GM11168 (cell line): ENCODE data around the gene OTULINL.

Experiments used
- in situ Hi-C: fragments of 300-500 bp; cut with MboI; formaldehyde crosslinking; loops from one replicate; pipeline ENCODE4 v1.12.0; 2022; ENCODE audit warnings: low sequenced_read_pairs; ENCODE audit not compliant: unreplicated experiment

OTULINL gene

GRCh38 chr5:14574891-14575508 is 6.6 kb upstream of the OTULINL start:
- in situ Hi-C loops, result no loop called here

DNA sequence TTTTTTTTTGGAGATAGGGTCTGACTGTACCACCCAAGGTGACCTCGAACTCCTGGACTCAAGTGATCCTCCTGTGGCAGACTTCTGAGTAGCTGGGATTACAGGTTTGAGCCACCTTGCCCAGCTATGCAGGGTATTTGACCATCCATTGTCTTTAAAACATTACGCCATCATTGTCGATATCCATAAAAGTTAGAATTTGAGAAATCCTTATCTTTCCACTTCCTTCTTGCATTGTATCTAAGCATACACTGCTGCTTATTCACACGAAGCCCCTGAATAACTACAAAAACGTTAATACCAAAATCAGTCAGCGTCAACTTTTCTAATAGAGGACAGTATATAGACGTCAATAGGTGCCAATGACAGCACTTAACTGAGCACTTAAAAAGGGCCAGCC is 5.4 kb upstream of the OTULINL start:
- in situ Hi-C loops, result no loop called here

- in situ Hi-C loops, result no loop called here
Measured at GRCh38 chr5:14577079-14577725, 4.4 kb upstream of the OTULINL start.

DNA sequence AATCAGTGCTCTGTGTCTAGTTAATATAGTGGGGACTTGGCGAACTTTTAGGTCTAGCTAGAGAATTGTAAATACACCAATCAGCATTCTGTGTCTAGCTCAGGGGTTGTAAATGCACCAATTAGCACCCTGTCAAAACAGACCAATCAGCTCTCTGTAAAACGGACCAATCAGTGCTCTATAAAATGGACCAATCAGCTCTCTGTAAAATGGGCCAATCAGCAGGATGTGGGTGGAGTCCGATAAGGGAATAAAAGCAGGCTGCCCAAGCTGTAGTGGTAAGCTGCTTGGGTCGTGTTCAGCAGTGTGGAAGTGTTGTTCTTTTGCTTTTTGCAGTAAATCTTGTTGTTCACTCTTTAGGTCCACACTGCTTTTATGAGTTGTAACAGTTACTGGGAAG is 3.6 kb upstream of the OTULINL start:
- in situ Hi-C loops, result no loop called here

- in situ Hi-C loops, result no loop called here
Measured at GRCh38 chr5:14579246-14579645, 2.3 kb upstream of the OTULINL start.

- in situ Hi-C loops, result no loop called here
Measured at GRCh38 chr5:14579731-14580397, 1.7 kb upstream of the OTULINL start.

- in situ Hi-C loops, result no loop called here
Measured at GRCh38 chr5:14580398-14581034, 1.1 kb upstream of the OTULINL start.

DNA sequence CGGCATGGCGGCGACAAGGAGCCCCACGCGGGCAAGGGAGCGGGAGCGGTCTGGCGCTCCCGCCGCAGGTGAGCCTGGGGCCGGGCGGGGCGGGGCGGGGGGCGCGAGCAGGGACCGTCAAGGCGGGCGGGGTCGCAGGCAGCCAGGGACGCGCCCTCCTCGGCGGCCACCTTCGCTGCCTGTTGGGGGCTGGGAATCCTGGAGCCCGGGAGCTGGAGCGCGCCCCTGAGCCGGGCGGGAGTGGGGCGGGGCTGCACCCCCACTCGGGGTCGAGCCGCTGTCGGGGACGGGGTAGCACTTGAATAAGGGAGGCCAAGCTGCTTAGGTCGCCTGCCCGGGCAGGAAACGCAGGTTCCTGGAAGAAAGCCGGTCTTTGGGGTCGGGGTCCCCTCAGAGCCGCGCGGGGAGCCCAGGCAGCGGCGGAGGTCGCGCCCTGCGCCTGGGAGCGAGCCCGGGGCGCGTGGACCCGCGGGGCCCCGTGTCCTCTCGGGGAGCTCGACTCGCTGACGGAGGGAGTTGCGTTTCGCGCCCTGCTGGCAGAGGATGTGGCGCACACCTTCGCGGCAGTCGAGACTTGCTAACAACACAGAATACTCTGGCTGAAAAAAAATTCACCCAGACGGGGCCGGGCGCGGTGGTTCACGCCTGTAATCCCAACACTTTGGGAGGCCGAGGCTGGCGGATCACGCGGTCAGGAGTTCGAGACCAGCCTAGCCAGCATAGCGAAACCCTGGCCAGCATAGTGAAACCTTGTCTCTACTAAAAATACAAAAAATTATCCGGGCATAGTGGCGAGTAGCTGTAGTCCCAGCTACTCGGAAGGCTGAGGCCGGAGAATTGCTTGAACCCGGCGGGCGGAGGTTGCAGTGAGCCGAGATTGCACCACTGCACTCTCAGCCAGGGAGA is 552 bp downstream of the OTULINL start:
- in situ Hi-C loops, result no loop called here

- in situ Hi-C loops, result no loop called here
Measured at GRCh38 chr5:14582797-14583137, 1.2 kb downstream of the OTULINL start.

- in situ Hi-C loops, result no loop called here
Measured at GRCh38 chr5:14584848-14585247, 3.3 kb downstream of the OTULINL start.

DNA sequence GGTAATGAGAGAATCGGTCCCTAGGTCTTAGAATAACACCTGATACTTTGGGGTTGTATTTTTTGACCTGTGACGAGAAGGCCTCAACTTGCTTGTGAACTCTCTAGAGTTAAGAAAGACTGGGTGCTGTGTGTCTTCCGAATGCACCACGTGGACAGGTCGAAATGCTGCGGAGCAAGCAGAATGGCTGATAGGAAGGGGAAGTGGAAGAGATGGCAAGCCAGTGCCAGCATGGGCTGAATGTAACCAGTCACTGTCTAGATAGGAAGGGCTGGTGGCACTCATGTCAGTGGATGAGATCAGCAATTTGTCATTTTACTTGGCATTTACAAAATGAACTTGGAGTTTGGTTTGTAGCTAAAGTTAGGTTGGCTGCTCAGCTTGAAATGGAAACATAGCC is 5.6 kb downstream of the OTULINL start:
- in situ Hi-C loops, result no loop called here

GRCh38 chr5:14588145-14588544 is 6.6 kb downstream of the OTULINL start:
- in situ Hi-C loops, result no loop called here

DNA sequence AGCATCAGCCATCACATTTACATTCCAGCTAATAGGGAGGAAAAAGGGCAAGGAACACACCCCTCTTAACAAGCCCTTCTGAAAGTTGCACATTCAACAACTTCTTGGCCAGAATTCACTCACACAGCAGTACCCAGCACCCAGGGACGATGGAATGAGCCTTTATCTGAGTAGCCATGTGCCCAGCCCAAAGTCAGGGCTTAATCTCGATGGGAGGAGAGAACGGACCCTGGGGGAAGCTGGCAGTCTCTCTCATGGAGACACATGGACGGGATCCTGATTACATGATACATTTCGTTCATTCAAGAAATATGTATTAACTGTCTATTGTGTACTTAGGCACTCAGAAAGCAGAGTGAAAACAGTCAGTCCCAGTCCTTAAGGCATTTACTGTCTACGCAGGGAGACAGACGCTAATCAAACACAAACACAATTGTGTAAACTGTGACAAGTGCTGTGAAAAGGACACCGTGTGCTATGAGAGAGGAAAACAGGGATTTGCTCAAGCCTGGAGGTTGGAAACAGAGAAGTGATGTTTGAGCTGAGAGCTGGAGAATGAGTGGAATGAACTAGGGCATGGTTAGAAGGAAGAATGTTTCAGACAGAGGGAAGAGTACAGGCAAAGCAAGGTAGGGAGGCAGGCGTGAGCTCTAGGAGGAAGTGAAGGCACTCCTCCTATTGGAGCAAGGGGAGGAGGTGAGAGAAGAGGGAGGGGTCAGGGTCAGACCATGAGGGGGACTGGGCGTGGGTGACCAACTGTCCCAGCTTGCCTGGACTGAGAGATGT is 7.4 kb downstream of the OTULINL start:
- in situ Hi-C loops, result no loop called here

DNA sequence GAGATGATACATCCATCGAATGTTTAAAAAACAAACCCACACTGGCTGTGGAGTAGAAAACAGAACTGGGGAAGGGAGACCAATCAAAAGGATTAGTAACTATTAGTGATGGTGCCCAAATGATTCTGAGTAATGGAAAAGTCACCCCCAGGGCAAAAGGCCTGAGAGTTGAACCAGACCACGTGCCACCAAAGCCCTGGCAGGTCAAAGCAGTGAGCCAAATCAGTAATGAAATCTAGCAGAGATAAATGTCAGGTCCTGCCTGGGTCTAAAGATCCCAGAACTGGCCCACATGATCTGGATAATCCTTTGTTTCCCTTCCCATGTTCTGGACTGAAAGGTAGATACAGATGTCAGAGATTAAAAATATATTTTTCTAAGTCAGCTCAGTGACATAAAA is 9.4 kb downstream of the OTULINL start:
- in situ Hi-C loops, result no loop called here

- in situ Hi-C loops, result no loop called here
Measured at GRCh38 chr5:14591548-14591947, 10.0 kb downstream of the OTULINL start.

- in situ Hi-C loops, result no loop called here
Measured at GRCh38 chr5:14593326-14594021, 11.9 kb downstream of the OTULINL start.

DNA sequence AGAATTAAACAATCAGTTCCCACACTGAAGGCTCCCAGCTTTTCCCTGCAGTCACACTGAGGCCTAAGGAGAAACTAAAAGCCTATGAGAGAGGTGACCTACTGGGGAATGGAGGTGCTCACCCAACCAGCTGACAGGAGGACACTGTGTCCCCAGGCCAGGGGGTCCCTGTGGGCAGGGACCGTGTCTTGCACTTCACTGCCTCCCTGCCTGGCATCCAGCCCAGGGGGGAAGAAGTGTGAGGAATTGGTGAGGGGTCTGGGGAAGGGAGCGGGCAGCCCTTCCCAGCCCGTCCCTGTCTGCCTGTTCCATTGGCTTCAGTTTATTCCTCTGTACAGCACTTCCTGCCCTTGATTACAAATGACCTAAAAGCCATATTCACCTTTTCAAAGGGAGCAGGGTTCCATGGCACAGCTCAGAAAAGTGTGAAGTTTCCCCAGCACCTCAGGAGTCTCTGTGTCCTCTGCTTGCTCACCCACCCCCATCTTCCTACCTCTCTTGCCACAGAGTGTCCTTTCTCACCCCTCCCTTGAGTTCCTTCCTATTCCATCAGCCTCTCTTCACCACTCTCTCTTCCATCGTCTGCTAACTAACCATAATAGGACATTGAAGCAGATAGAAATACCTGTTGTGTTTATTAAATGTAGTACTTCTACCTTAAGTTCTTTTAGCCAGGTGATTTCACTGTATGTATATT is 12.9 kb downstream of the OTULINL start:
- in situ Hi-C loops, result no loop called here

- in situ Hi-C loops, result no loop called here
Measured at GRCh38 chr5:14595189-14595588, 13.6 kb downstream of the OTULINL start.
